ENCODE results near the gene MAST4.

Gene MAST4

DNA sequence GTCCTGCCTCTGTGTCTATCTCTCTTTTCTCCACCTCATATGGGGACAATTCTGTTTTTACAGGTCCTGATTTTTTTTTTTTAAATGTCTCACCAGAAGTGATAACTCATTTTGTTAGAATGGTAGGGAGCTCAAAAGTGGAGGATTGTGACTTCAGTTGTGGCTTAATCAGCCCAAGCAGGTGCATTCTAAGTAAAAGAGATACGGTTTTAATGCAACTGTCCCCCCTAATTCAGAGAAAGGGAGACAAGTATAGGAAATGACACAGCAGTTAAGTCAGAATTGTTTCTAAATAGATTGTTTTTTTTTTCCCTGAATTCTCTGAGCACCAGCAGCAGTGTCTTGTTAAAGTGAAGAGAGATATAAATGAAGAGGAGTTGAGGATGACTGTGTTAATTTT lies 24.5 kb downstream of the MAST4 start:
- H3K4me3 ChIP-seq (ENCODE audit: low read depth, low read length), result no peak overlapping the region
- TF ChIP-seq CTCF (IDR thresholded peaks at IDR 0.05; ENCODE audit: low read depth, low read length, missing control alignments), result no peak
- in situ Hi-C loops (cut with HindIII; ENCODE audit: low sequenced_read_pairs), result no loop called here
- DNase-seq (ENCODE audit: low read depth), result no peak

- in situ Hi-C loops (cut with HindIII; ENCODE audit: low sequenced_read_pairs), result no loop called here
- DNase-seq (ENCODE audit: low read depth), result no peak
- no peak for TF ChIP-seq CTCF (IDR thresholded peaks at IDR 0.05; ENCODE audit: low read depth, low read length, missing control alignments)
- no peak overlapping the region for H3K4me3 ChIP-seq (ENCODE audit: low read depth, low read length)
Measured at GRCh38 chr5:66621146-66621545, 25.0 kb downstream of the MAST4 start.

DNA sequence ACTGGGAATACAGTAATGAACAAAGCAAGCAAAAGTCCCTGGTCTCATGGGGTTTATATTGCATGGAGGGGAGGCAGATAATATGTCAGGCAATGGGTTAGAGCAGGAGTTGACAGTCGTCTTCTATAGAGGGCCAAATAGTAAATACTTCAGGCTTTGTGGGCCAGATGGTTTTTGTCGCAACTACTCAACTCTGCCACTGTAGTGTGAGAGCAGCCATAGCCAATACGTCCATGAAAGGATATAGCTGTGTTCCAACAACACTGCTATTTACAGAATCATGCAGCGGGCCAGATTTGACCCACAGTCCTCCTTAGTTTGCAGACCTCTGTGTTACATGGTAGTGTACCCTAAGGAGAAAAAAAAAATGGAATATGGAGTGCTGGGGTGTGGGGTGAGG lies 25.5 kb downstream of the MAST4 start:
- no peak overlapping the region for H3K4me3 ChIP-seq (ENCODE audit: low read depth, low read length)
- TF ChIP-seq CTCF (IDR thresholded peaks at IDR 0.05; ENCODE audit: low read depth, low read length, missing control alignments), result no peak
- DNase-seq (ENCODE audit: low read depth), result no peak
- in situ Hi-C loops (cut with HindIII; ENCODE audit: low sequenced_read_pairs), result no loop called here

DNA sequence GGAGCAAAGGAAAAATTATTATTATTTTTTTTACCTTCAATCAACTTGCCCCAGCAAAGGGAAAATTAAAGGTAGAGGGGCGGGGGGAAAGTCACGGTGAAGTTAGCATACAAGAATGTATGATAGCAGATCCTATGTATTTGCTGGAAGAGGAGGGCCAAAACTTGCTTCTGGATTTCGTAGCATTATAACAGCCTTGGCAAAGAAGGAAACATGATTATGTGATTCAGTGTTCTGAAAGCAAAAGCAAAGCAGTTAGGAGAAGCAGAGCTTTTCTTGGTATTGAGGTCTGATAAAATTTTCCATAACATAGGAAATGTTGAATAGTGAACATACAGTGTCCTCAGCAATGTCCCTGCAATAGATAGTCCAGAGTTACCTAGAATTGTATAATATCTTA lies 32.4 kb downstream of the MAST4 start:
- TF ChIP-seq CTCF (IDR thresholded peaks at IDR 0.05; ENCODE audit: low read depth, low read length, missing control alignments), result no peak
- DNase-seq (ENCODE audit: low read depth), result no peak
- H3K4me3 ChIP-seq (ENCODE audit: low read depth, low read length), result no peak overlapping the region
- in situ Hi-C loops (cut with HindIII; ENCODE audit: low sequenced_read_pairs), result no loop called here

DNA sequence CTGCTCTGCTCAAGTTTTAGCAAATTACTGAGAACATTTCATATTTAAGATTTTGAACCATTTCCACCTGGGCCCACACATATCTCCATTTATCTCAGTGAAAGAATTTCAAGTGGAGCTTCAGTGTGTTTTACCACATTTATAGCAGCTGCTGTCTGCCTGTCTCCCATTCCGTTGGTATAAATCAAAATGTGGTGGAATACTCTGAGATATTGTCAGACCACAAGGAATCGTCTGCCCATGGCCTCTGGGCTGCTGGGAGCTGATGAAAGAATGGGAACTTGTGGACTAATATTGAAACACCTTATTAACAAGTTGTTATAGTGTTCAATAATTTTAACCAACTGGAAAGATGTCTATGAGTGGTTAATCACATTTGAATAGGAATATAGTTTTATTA lies 33.3 kb downstream of the MAST4 start:
- in situ Hi-C loops (cut with HindIII; ENCODE audit: low sequenced_read_pairs), result no loop called here
- no peak overlapping the region for H3K4me3 ChIP-seq (ENCODE audit: low read depth, low read length)
- DNase-seq (ENCODE audit: low read depth), result no peak
- no peak for TF ChIP-seq CTCF (IDR thresholded peaks at IDR 0.05; ENCODE audit: low read depth, low read length, missing control alignments)

GRCh38 chr5:66633754-66634153 lies 37.6 kb downstream of the MAST4 start:
- no peak overlapping the region for H3K4me3 ChIP-seq (ENCODE audit: low read depth, low read length)
- in situ Hi-C loops (cut with HindIII; ENCODE audit: low sequenced_read_pairs), result no loop called here
- DNase-seq (ENCODE audit: low read depth), result no peak
- TF ChIP-seq CTCF (IDR thresholded peaks at IDR 0.05; ENCODE audit: low read depth, low read length, missing control alignments), result no peak

GRCh38 chr5:66634601-66635000 lies 38.4 kb downstream of the MAST4 start:
- TF ChIP-seq CTCF (IDR thresholded peaks at IDR 0.05; ENCODE audit: low read depth, low read length, missing control alignments), result no peak
- in situ Hi-C loops (cut with HindIII; ENCODE audit: low sequenced_read_pairs), result no loop called here
- no peak overlapping the region for H3K4me3 ChIP-seq (ENCODE audit: low read depth, low read length)
- DNase-seq (ENCODE audit: low read depth), result no peak
